Measurements from ENCODE around the gene RAB3A.

Gene RAB3A

DNA sequence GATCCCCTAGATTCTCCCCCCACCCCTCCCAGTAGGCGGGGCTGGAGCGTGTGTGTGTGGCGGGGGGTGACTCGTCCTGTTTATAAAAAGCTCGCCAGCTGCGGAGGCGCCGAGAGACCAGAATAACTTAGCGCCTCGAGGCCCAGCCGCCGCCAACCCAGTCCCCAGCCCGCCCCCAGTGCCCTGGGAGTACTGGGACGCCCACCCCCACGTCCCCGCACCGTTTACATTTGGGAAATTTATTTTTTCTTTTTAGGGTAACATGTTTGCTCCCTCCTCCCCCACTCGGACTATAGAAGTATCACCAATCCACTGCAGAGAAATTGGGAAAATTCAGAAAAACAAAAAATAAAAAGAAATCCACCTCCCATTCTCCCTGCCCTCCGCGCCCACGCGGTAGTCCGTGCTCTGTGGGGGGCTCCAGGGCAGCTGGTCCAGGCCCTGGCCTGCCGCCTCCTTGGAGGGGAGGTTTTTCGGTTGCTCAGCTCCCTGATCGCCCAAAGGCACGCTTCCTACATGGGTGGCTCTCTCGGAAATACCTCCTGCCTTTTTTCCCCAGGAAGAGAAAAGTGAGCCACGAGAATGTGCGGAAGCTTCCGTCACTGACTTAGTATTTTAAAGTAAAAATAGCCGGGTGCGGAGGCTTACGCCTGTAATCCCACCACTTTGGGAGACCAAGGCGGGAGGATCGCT is 1.5 kb upstream of the RAB3A start:
- H3K27me3 ChIP-seq (ENCODE audit: insufficient read depth, low read length, poor library complexity), result no peaks in the 10 kb centered on the region
- H3K27ac ChIP-seq (ENCODE audit: low read depth, low read length), result peak overlapping the region; percentile 97
- no peak overlapping the region for H2BK120ac ChIP-seq (ENCODE audit: low read depth, low read length)
- peak overlapping the region; percentile 60 for H3K4me2 ChIP-seq (ENCODE audit: low read length)
- H3K4me3 ChIP-seq (ENCODE audit: low read length), result peak overlapping the region; percentile 47
- no peak overlapping the region for H2AK5ac ChIP-seq (ENCODE audit: low read length)
- H3K79me2 ChIP-seq (ENCODE audit: control insufficient read depth, insufficient read depth, low read length), result no peaks in the 10 kb centered on the region
- H2BK5ac ChIP-seq (ENCODE audit: low read length), result peak overlapping the region; percentile 51
- H3K4me1 ChIP-seq (ENCODE audit: control insufficient read depth, low read depth, low read length), result peaks cover 3% of the 10 kb centered on the region
- no peak overlapping the region for H3K23ac ChIP-seq (ENCODE audit: low read length)
- no peaks in the 10 kb centered on the region for H3K36me3 ChIP-seq (ENCODE audit: control insufficient read depth, insufficient read depth, low read length)
- H3K9ac ChIP-seq (ENCODE audit: low read length), result peak overlapping the region; percentile 89
- DNase-seq, result peak; percentile 71
- peak overlapping the region; percentile 90 for H3K56ac ChIP-seq (ENCODE audit: low read length)
- peak overlapping the region; percentile 98 for H3K18ac ChIP-seq (ENCODE audit: low read length)
- H3K4ac ChIP-seq (ENCODE audit: low read depth, low read length), result peak overlapping the region; percentile 93
- WGBS (ENCODE audit: extremely low coverage, insufficient coverage, low lambda C conversion rate), result no CpG with 5 or more reads among the region's 36 CpGs
- H3K79me1 ChIP-seq (ENCODE audit: low read length), result no peaks in the 10 kb centered on the region
- H4K8ac ChIP-seq (ENCODE audit: low read depth, low read length), result no peak overlapping the region
- no peak overlapping the region for H4K5ac ChIP-seq (ENCODE audit: low read length)
- H2BK15ac ChIP-seq (replicated peaks; ENCODE audit: low read depth), result no peak overlapping the region

DNA sequence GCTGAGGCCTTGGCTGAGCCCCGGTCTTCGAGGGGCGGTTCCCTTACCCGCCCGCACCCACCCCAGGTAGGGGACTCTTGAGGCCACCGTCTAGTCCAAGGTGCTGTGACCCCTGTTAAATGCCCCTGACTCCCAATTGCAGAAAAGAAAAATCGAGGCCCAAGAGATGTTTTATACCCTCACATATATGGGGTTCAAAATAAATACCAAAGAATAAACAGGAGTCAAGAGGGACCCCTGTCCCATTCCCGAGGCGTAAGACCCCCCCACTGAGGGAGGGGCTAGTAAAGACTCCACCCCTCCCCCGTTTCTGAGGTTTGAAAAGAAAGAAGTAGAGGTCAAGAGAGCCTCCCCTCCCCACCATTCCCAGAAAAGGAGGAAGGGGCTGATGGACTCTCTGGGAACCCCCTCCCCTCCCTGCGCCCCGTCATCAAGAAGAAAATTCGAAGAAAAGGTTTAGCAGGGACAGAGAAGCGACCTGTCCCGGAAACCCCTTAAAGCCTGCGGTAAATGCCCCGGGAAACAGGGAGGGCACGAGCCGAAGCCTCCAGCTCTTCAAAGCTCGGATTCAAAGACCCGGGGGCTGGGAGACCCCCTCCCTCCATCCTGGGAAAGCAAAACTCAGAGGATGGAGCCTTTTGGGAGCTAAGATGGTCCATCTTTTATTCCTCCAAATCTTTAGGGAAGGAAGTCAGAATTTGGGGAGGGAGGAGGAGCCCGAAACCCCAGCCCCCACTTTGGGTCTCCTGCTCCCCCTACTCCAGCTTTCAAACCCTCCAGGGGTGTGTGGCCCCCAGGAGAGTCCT is 755 bp upstream of the RAB3A start:
- WGBS (ENCODE audit: extremely low coverage, insufficient coverage, low lambda C conversion rate), result no CpG with 5 or more reads among the region's 22 CpGs
- Histone ChIP-seq H3K4ac (ENCODE audit: low read depth, low read length) (peak overlapping the region; percentile 93), H4K8ac (ENCODE audit: low read depth, low read length) (peak overlapping the region; percentile 97), H2BK15ac (replicated peaks; ENCODE audit: low read depth) (no peak overlapping the region), H3K79me1 (ENCODE audit: low read length) (no peaks in the 10 kb centered on the region), H3K27ac (ENCODE audit: low read depth, low read length) (peak overlapping the region; percentile 97), H4K5ac (ENCODE audit: low read length) (no peak overlapping the region), H3K79me2 (ENCODE audit: control insufficient read depth, insufficient read depth, low read length) (no peaks in the 10 kb centered on the region), H3K4me1 (ENCODE audit: control insufficient read depth, low read depth, low read length) (peaks cover 3% of the 10 kb centered on the region), H3K23ac (ENCODE audit: low read length) (no peak overlapping the region), H3K4me2 (ENCODE audit: low read length) (peak overlapping the region; percentile 33), H3K9ac (ENCODE audit: low read length) (peak overlapping the region; percentile 89), H3K36me3 (ENCODE audit: control insufficient read depth, insufficient read depth, low read length) (no peaks in the 10 kb centered on the region), H3K27me3 (ENCODE audit: insufficient read depth, low read length, poor library complexity) (no peaks in the 10 kb centered on the region), H2AK5ac (ENCODE audit: low read length) (no peak overlapping the region), H3K56ac (ENCODE audit: low read length) (peak overlapping the region; percentile 90), H3K4me3 (ENCODE audit: low read length) (peak overlapping the region; percentile 47), H2BK5ac (ENCODE audit: low read length) (peak overlapping the region; percentile 25), H3K18ac (ENCODE audit: low read length) (peak overlapping the region; percentile 98), H2BK120ac (ENCODE audit: low read depth, low read length) (no peak overlapping the region)
- DNase-seq, result peak; percentile 82

DNA sequence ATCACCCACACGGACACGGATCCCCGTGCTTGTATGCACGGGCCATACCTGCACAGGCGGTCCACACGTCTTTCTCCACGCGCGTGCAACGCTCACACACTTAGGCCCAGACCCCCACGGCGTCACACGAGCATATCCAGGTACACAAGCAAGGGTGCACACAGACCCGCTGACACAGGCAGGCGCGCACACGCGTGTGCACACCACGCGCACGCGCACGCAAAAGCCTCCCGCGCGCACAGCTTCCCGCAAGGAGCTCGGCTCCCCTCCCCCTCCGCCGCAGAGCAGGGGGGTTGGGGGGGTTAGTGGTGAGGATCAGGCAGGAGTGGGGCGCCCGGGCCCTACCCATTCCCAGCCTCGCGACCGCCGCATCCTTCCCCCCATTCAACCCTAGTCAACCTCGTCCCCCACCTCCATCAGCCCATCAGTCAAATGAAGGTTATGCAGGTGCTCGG is 407 bp downstream of the RAB3A start:
- Histone ChIP-seq H2AK5ac (ENCODE audit: low read length) (no peak overlapping the region), H3K23ac (ENCODE audit: low read length) (no peak overlapping the region), H3K4me2 (ENCODE audit: low read length) (peak overlapping the region; percentile 81), H3K79me1 (ENCODE audit: low read length) (no peaks in the 10 kb centered on the region), H3K4me3 (ENCODE audit: low read length) (peak overlapping the region; percentile 45), H2BK15ac (replicated peaks; ENCODE audit: low read depth) (no peak overlapping the region), H3K9ac (ENCODE audit: low read length) (peak overlapping the region; percentile 64), H4K8ac (ENCODE audit: low read depth, low read length) (no peak overlapping the region), H2BK5ac (ENCODE audit: low read length) (no peak overlapping the region), H3K4ac (ENCODE audit: low read depth, low read length) (no peak overlapping the region), H3K27me3 (ENCODE audit: insufficient read depth, low read length, poor library complexity) (no peaks in the 10 kb centered on the region), H3K79me2 (ENCODE audit: control insufficient read depth, insufficient read depth, low read length) (no peaks in the 10 kb centered on the region), H2BK120ac (ENCODE audit: low read depth, low read length) (no peak overlapping the region), H3K27ac (ENCODE audit: low read depth, low read length) (no peak overlapping the region), H3K18ac (ENCODE audit: low read length) (no peak overlapping the region), H3K4me1 (ENCODE audit: control insufficient read depth, low read depth, low read length) (peaks cover 3% of the 10 kb centered on the region), H3K36me3 (ENCODE audit: control insufficient read depth, insufficient read depth, low read length) (no peaks in the 10 kb centered on the region), H4K5ac (ENCODE audit: low read length) (no peak overlapping the region), H3K56ac (ENCODE audit: low read length) (peak overlapping the region; percentile 29)
- DNase-seq, result no peak
- WGBS (ENCODE audit: extremely low coverage, insufficient coverage, low lambda C conversion rate), result no CpG with 5 or more reads among the region's 38 CpGs

DNA sequence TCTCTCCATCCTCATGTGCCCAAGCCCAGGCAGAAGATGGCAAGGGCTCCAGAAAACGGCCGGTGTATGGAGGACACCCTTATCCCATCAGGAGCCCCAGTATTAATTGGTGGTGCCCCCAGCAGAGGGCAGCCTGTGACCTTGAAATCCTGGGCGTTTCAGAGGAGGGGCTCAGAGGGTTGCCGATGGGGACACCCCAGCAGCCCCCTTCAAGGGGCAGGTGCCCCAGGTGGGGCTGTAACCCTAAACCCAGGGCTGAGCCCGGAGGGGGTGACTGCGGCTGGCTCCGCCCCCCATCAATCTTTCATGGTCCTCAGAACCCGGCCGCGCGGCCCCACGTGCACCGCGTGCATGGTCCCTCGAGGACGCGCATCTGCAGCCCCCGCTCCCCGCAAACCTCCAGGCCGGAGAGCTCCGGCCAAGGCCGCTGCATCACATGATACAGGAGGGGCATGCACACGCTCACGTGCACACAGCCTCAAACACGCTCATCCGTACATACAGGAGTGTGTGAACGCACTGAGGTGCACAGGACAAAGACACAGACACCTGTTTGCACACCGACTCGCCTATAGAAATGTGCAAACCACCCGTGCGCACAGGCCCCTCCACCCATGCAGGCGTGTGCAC is 949 bp downstream of the RAB3A start:
- Histone ChIP-seq H3K18ac (ENCODE audit: low read length) (no peak overlapping the region), H2BK15ac (replicated peaks; ENCODE audit: low read depth) (no peak overlapping the region), H2BK120ac (ENCODE audit: low read depth, low read length) (no peak overlapping the region), H3K9ac (ENCODE audit: low read length) (peak overlapping the region; percentile 64), H3K27me3 (ENCODE audit: insufficient read depth, low read length, poor library complexity) (no peaks in the 10 kb centered on the region), H3K27ac (ENCODE audit: low read depth, low read length) (no peak overlapping the region), H4K5ac (ENCODE audit: low read length) (no peak overlapping the region), H3K23ac (ENCODE audit: low read length) (no peak overlapping the region), H3K79me1 (ENCODE audit: low read length) (no peaks in the 10 kb centered on the region), H3K36me3 (ENCODE audit: control insufficient read depth, insufficient read depth, low read length) (no peaks in the 10 kb centered on the region), H3K4ac (ENCODE audit: low read depth, low read length) (no peak overlapping the region), H3K79me2 (ENCODE audit: control insufficient read depth, insufficient read depth, low read length) (no peaks in the 10 kb centered on the region), H4K8ac (ENCODE audit: low read depth, low read length) (no peak overlapping the region), H3K4me3 (ENCODE audit: low read length) (no peak overlapping the region), H3K4me2 (ENCODE audit: low read length) (peak overlapping the region; percentile 81), H2BK5ac (ENCODE audit: low read length) (no peak overlapping the region), H2AK5ac (ENCODE audit: low read length) (no peak overlapping the region), H3K56ac (ENCODE audit: low read length) (peak overlapping the region; percentile 29), H3K4me1 (ENCODE audit: control insufficient read depth, low read depth, low read length) (peaks cover 3% of the 10 kb centered on the region)
- DNase-seq, result no peak
- whole genome bisulfite sequencing (ENCODE audit: extremely low coverage, insufficient coverage, low lambda C conversion rate), result no CpG with 5 or more reads among the region's 32 CpGs

DNA sequence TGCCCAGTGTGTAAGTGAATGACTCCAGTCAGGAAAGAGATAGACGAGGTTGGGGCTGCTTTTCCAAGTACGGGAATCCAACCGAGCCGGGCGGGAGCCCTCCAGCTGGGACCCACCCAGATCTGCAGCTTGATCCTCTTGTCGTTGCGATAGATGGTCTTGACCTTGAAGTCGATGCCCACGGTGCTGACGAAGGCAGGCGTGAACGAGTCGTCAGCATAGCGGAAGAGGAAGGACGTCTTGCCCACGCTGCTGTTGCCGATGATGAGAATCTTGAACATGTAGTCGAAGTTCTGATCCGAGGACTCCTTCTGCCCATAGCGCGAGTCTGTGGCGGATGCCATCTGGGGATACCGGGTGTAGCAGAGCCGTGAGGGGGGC is 1.5 kb downstream of the RAB3A start:
- Histone ChIP-seq H3K18ac (ENCODE audit: low read length) (no peak overlapping the region), H2BK5ac (ENCODE audit: low read length) (no peak overlapping the region), H3K79me1 (ENCODE audit: low read length) (no peaks in the 10 kb centered on the region), H3K4me2 (ENCODE audit: low read length) (no peak overlapping the region), H3K4ac (ENCODE audit: low read depth, low read length) (no peak overlapping the region), H3K4me3 (ENCODE audit: low read length) (no peak overlapping the region), H3K4me1 (ENCODE audit: control insufficient read depth, low read depth, low read length) (peaks cover 3% of the 10 kb centered on the region), H4K5ac (ENCODE audit: low read length) (no peak overlapping the region), H3K36me3 (ENCODE audit: control insufficient read depth, insufficient read depth, low read length) (no peaks in the 10 kb centered on the region), H3K79me2 (ENCODE audit: control insufficient read depth, insufficient read depth, low read length) (no peaks in the 10 kb centered on the region), H2BK120ac (ENCODE audit: low read depth, low read length) (no peak overlapping the region), H3K27ac (ENCODE audit: low read depth, low read length) (no peak overlapping the region), H3K56ac (ENCODE audit: low read length) (no peak overlapping the region), H3K23ac (ENCODE audit: low read length) (no peak overlapping the region), H2BK15ac (replicated peaks; ENCODE audit: low read depth) (no peak overlapping the region), H3K9ac (ENCODE audit: low read length) (no peak overlapping the region), H3K27me3 (ENCODE audit: insufficient read depth, low read length, poor library complexity) (no peaks in the 10 kb centered on the region), H2AK5ac (ENCODE audit: low read length) (no peak overlapping the region), H4K8ac (ENCODE audit: low read depth, low read length) (no peak overlapping the region)
- no CpG with 5 or more reads among the region's 24 CpGs for WGBS (ENCODE audit: extremely low coverage, insufficient coverage, low lambda C conversion rate)
- DNase-seq, result no peak
